OCI-LY3 (cell line): ENCODE measurements around the gene KIF12.

ENCODE experiments used
- H2AFZ ChIP-seq: fragments of 200-600, 300-600 bp; shearing (Covaris generic); 2 replicates; pipeline ENCODE4 v1.6.0; 2014; ENCODE audit warnings: antibody characterized with exemption, low read depth, low read length
- H3K27ac ChIP-seq: fragments of 200-600, 300-600 bp; sonication (generic); 2 replicates; pipeline ENCODE4 v1.5.1; 2014; ENCODE audit warnings: mild to moderate bottlenecking, low read length, moderate library complexity, mixed read lengths
- H3K27me3 ChIP-seq: fragments of 200-600, 300-600 bp; sonication (generic); 2 replicates; pipeline ENCODE4 v1.6.1; 2014; ENCODE audit warnings: low read depth, low read length, mixed read lengths
- H3K36me3 ChIP-seq: fragments of 200-600, 300-600 bp; sonication (generic); replicated peaks from 2 replicates; pipeline ENCODE3; 2014; ENCODE audit warnings: low read depth, low read length, mixed read lengths
- H3K4me1 ChIP-seq: fragments of 300-600, 200-600 bp; sonication (generic); 2 replicates; pipeline ENCODE4 v1.6.1; 2014; ENCODE audit warnings: low read length, mixed read lengths
- H3K4me2 ChIP-seq: fragments of 200-600, 300-600 bp; sonication (generic); 2 replicates; pipeline ENCODE4 v1.6.1; 2014; ENCODE audit warnings: low read length, mixed read lengths
- H3K4me3 ChIP-seq: fragments of 300-600, 200-600 bp; sonication (generic); 2 replicates; pipeline ENCODE4 v1.5.1; 2014; ENCODE audit warnings: antibody characterized with exemption, mild to moderate bottlenecking, low read length, moderate library complexity
- H3K79me2 ChIP-seq: fragments of 300-600, 200-600 bp; shearing (Covaris generic); 2 replicates; pipeline ENCODE4 v1.6.1; 2014; ENCODE audit warnings: mild to moderate bottlenecking, low read length, mixed read lengths
- H3K9ac ChIP-seq: fragments of 300-600, 200-600 bp; shearing (Covaris generic); 2 replicates; pipeline ENCODE4 v1.6.0; 2014; ENCODE audit warnings: mild to moderate bottlenecking, low read length, moderate library complexity
- H3K9me3 ChIP-seq: fragments of 200-600, 300-600 bp; shearing (Covaris generic); 2 replicates; pipeline ENCODE4 v1.6.1; 2014; ENCODE audit warnings: low read length, mixed read lengths; ENCODE audit not compliant: insufficient read depth
- H4K20me1 ChIP-seq: fragments of 200-600, 300-600 bp; sonication (generic); 2 replicates; pipeline ENCODE4 v1.6.1; 2016; ENCODE audit warnings: low read length, mixed read lengths; ENCODE audit not compliant: insufficient read depth
- CTCF ChIP-seq: fragments of 200-600, 300-600 bp; sonication (generic); IDR thresholded peaks from 2 replicates; pipeline ENCODE4 v1.5.1; 2014; ENCODE audit warnings: antibody characterized with exemption, low read length, low read depth
- EZH2phosphoT487 ChIP-seq: fragments of 200-600 bp; shearing (Covaris generic); IDR thresholded peaks from 2 replicates; pipeline ENCODE4 v1.6.1; 2018; ENCODE audit warnings: antibody characterized with exemption, mixed run types, low read depth

Gene KIF12

GRCh38 chr9:114115654-114116125 is 16.6 kb upstream of the KIF12 start:
- H3K4me1 ChIP-seq: no peaks in the 10 kb centered on the region
- peaks cover 47% of the 10 kb centered on the region for H3K27me3 ChIP-seq
- H3K4me3 ChIP-seq: no peak overlapping the region
- H3K36me3 ChIP-seq: no peaks in the 10 kb centered on the region
- H3K9ac ChIP-seq: no peak overlapping the region
- no peaks in the 10 kb centered on the region for H3K9me3 ChIP-seq
- no peak for TF ChIP-seq EZH2phosphoT487
- TF ChIP-seq CTCF: no peak
- no peaks in the 10 kb centered on the region for H3K79me2 ChIP-seq
- no peak overlapping the region for H3K4me2 ChIP-seq
- H3K27ac ChIP-seq: no peak overlapping the region
- no peaks in the 10 kb centered on the region for H4K20me1 ChIP-seq
- no peak overlapping the region for H2AFZ ChIP-seq

GRCh38 chr9:114114364-114114763 is 15.3 kb upstream of the KIF12 start:
- Histone ChIP-seq H4K20me1 (no peaks in the 10 kb centered on the region), H3K27ac (no peak overlapping the region), H3K4me2 (no peak overlapping the region), H3K9ac (no peak overlapping the region), H2AFZ (no peak overlapping the region), H3K27me3 (peaks cover 47% of the 10 kb centered on the region), H3K9me3 (no peaks in the 10 kb centered on the region), H3K36me3 (no peaks in the 10 kb centered on the region), H3K79me2 (no peaks in the 10 kb centered on the region), H3K4me3 (no peak overlapping the region), H3K4me1 (no peaks in the 10 kb centered on the region)
- no peak for TF ChIP-seq EZH2phosphoT487
- TF ChIP-seq CTCF: no peak

- peaks cover 35% of the 10 kb centered on the region for H3K27me3 ChIP-seq
- H3K9me3 ChIP-seq: no peaks in the 10 kb centered on the region
These were observed 13.9 kb upstream of the KIF12 start for GRCh38 chr9:114112778-114113584.

More at GRCh38 chr9:114112778-114113584, 13.9 kb upstream of the KIF12 start:
- Histone ChIP-seq H2AFZ (no peak overlapping the region), H3K27ac (no peak overlapping the region), H3K4me1 (no peaks in the 10 kb centered on the region), H3K4me3 (no peak overlapping the region), H3K9ac (no peak overlapping the region), H4K20me1 (no peaks in the 10 kb centered on the region), H3K79me2 (no peaks in the 10 kb centered on the region), H3K36me3 (no peaks in the 10 kb centered on the region), H3K4me2 (no peak overlapping the region)
- no peak for TF ChIP-seq EZH2phosphoT487
- no peak for TF ChIP-seq CTCF
